22Rv1 (cell line): ENCODE results near the gene CSF2RB.

Experiments used
- CTCF ChIP-seq: fragments of 450-650 bp; IDR thresholded peaks from 2 replicates; pipeline ENCODE4 v1.5.1; 2017; ENCODE audit warnings: mild to moderate bottlenecking
- ZFX ChIP-seq: fragments of 450-650 bp; IDR thresholded peaks from 2 replicates; pipeline ENCODE4 v1.6.1; 2017; ENCODE audit warnings: antibody characterized with exemption, borderline replicate concordance

- no peak for TF ChIP-seq CTCF
- TF ChIP-seq ZFX: no peak
Observed at GRCh38 chr22:36900225-36900624, 13.2 kb upstream of the CSF2RB start.
